WTC11 (cell line): ENCODE data around the gene CD4. TPM values are rescaled to one million over a fixed set of nuclear protein-coding genes. Genes with fewer than 3 reads are reported as not detected.

Experiments used
- ATAC-seq: fragments of 200-7000 bp; cut with Tn5 transposase; 2 replicates; pipeline ENCODE4 v1.10.0; 2021; ENCODE audit warnings: mild to moderate bottlenecking, moderate library complexity
- CTCF ChIA-PET: fragments of 300-600 bp; sonication (Branson Sonifier 250); formaldehyde crosslinking; loops from one replicate; lab custom pipeline; 2021; ENCODE audit warnings: antibody characterized with exemption; lab: Charles Lee
- POLR2A ChIA-PET: fragments of 350-600 bp; sonication (Branson Sonifier 250); formaldehyde crosslinking; loops from one replicate; lab custom pipeline; 2021; ENCODE audit warnings: antibody characterized with exemption; lab: Charles Lee
- DNase-seq: peaks from one replicate; pipeline ENCODE4 v3.0.0; 2021; ENCODE audit warnings: low spot score
- H3K27ac Mint-ChIP-seq: 2 replicates; pipeline ENCODE4 v1.8.0; 2021; ENCODE audit warnings: mixed read lengths
- H3K27me3 Mint-ChIP-seq: 2 replicates; pipeline ENCODE4 v1.8.0; 2021; ENCODE audit warnings: low read depth, mild to moderate bottlenecking, moderate library complexity, mixed read lengths
- H3K36me3 Mint-ChIP-seq: 2 replicates; pipeline ENCODE4 v1.8.0; 2021; ENCODE audit warnings: mixed read lengths
- H3K4me1 Mint-ChIP-seq: 2 replicates; pipeline ENCODE4 v1.8.0; 2022; ENCODE audit warnings: mixed read lengths
- H3K4me3 Mint-ChIP-seq: 2 replicates; pipeline ENCODE4 v1.8.0; 2021; ENCODE audit warnings: mild to moderate bottlenecking, moderate library complexity, mixed read lengths
- H3K9me3 Mint-ChIP-seq: 2 replicates; pipeline ENCODE4 v1.8.0; 2021; ENCODE audit warnings: mixed read lengths
- AR ChIP-seq: fragments of 250-450 bp; sonication (Bioruptor Pico); IDR thresholded peaks from 2 replicates; pipeline ENCODE4 v1.9.0; 2021; ENCODE audit warnings: mild to moderate bottlenecking
- ATF3 ChIP-seq: sonication (generic); formaldehyde crosslinking; conservative IDR thresholded peaks from 2 replicates; pipeline ENCODE4 v1.8.1; 2022; ENCODE audit warnings: mild to moderate bottlenecking, missing genetic modification reagents
- CREB1 ChIP-seq: sonication (generic); formaldehyde crosslinking; IDR thresholded peaks from 2 replicates; pipeline ENCODE4 v1.8.0; 2023; ENCODE audit warnings: mild to moderate bottlenecking, missing genetic modification reagents
- ELF4 ChIP-seq: sonication (generic); formaldehyde crosslinking; IDR thresholded peaks from 2 replicates; pipeline ENCODE4 v1.8.1; 2022; ENCODE audit warnings: low read depth, mild to moderate bottlenecking, moderate library complexity, missing genetic modification reagents
- FOXJ3 ChIP-seq: sonication (generic); formaldehyde crosslinking; IDR thresholded peaks from 2 replicates; pipeline ENCODE4 v1.9.0; 2021; ENCODE audit warnings: missing genetic modification reagents, mild to moderate bottlenecking, borderline replicate concordance
- FOXK1 ChIP-seq: sonication (generic); formaldehyde crosslinking; IDR thresholded peaks from 2 replicates; pipeline ENCODE4 v1.8.0; 2022; ENCODE audit warnings: mild to moderate bottlenecking, moderate library complexity, missing genetic modification reagents
- GRHL2 ChIP-seq: fragments of 250-450 bp; sonication (Bioruptor Pico); IDR thresholded peaks from 2 replicates; pipeline ENCODE4 v1.8.0; 2022; ENCODE audit warnings: mild to moderate bottlenecking, moderate library complexity; ENCODE audit not compliant: insufficient replicate concordance, severe bottlenecking
- JAZF1 ChIP-seq: fragments of 250-450 bp; sonication (Bioruptor Pico); IDR thresholded peaks from 2 replicates; pipeline ENCODE4 v1.9.0; 2021; ENCODE audit warnings: moderate library complexity, mild to moderate bottlenecking, inconsistent platforms
- JUN ChIP-seq: sonication (generic); formaldehyde crosslinking; IDR thresholded peaks from 2 replicates; pipeline ENCODE4 v1.8.0; 2023; ENCODE audit warnings: mild to moderate bottlenecking, missing genetic modification reagents
- NFYB ChIP-seq: sonication (generic); formaldehyde crosslinking; conservative IDR thresholded peaks from 2 replicates; pipeline ENCODE4 v1.8.0; 2022; ENCODE audit warnings: low read depth, missing genetic modification reagents
- NR2C2 ChIP-seq: sonication (generic); formaldehyde crosslinking; IDR thresholded peaks from 2 replicates; pipeline ENCODE4 v1.8.0; 2022; ENCODE audit warnings: mild to moderate bottlenecking, missing genetic modification reagents
- RORB ChIP-seq: fragments of 250-450 bp; sonication (Bioruptor Pico); IDR thresholded peaks from 2 replicates; pipeline ENCODE4 v1.9.0; 2021; ENCODE audit warnings: mild to moderate bottlenecking
- TEAD1 ChIP-seq: sonication (generic); formaldehyde crosslinking; IDR thresholded peaks from 2 replicates; pipeline ENCODE4 v1.8.0; 2022; ENCODE audit warnings: mild to moderate bottlenecking, missing genetic modification reagents
- ZNF317 ChIP-seq: sonication (generic); formaldehyde crosslinking; IDR thresholded peaks from 2 replicates; pipeline ENCODE4 v1.8.1; 2023; ENCODE audit warnings: low read depth, mild to moderate bottlenecking, moderate library complexity, missing genetic modification reagents, borderline replicate concordance
- total RNA-seq: library from RNA; stranded (reverse); gene quantifications from 3 replicates; pipeline ENCODE4 v1.2.3, GENCODE V29; 2021
- TF ChIP-seq, protein P1 (sequence below): sonication (generic); formaldehyde crosslinking; IDR thresholded peaks from 2 replicates; pipeline ENCODE4 v1.8.1; 2022; ENCODE audit warnings: mild to moderate bottlenecking, moderate library complexity, missing genetic modification reagents
- TF ChIP-seq, protein P2 (sequence below): sonication (generic); formaldehyde crosslinking; IDR thresholded peaks from 2 replicates; pipeline ENCODE4 v1.8.1; 2022; ENCODE audit warnings: low read depth, missing genetic modification reagents, borderline replicate concordance
- TF ChIP-seq, protein P3 (sequence below): sonication (generic); formaldehyde crosslinking; IDR thresholded peaks from 2 replicates; pipeline ENCODE4 v1.8.0; 2023; ENCODE audit warnings: missing genetic modification reagents
- TF ChIP-seq, protein P4 (sequence below): sonication (generic); formaldehyde crosslinking; IDR thresholded peaks from 2 replicates; pipeline ENCODE4 v1.8.1; 2023; ENCODE audit warnings: mild to moderate bottlenecking, missing genetic modification reagents, moderate library complexity
- TF ChIP-seq, protein P5 (sequence below): fragments of 200-600 bp; IDR thresholded peaks from 2 replicates; pipeline ENCODE4 v1.8.0; 2022; ENCODE audit warnings: antibody characterized with exemption

Gene CD4
- total RNA-seq, 1 experiment from 2014 or later = 2.5 TPM

DNA sequence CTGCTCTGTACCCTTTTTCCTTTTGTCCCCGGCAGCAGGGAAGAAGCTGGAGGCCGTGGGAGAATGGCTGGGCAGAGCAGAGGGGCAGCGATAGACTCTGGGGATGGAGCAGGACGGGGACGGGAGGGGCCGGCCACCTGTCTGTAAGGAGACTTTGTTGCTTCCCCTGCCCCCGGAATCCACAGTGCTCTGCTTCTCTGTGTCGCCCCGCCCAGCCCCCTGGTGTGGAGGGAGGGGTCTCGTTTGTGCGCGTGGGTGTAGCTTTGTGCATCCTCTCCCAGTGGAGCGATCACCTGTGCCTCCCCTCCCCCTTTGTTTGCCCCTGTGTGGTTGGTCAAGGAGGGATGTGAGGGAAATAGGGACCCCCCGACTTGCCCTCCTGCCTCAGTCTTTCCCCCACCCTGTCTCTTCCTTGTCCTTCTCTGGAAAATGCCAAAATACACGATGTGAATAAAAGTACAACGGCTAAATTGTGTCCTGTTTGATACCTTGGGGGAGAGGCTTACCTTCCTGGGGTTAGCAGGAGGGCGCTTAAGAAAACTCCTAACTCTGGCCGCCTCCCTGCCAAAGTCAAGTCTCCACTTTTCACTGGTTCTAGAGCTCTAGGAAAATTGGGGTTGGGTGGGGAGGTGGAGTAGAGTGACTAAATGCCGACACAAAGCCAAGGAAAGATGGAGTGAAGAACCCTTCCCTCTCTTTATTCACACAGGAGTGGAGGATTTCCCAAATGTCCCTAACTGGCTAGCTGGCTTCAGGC, 77.0 kb downstream of the CD4 start:
- ATAC-seq = no peak; the same call in 1 of the 2 replicates
- CTCF ChIA-PET = interaction anchor here (0.7 to 8.5 kb wide), 6 partner anchors 13 to 182 kb away, joined by 3 to 181 read pairs (median 4); partner anchors contain the start of genes CDCA3 and USP5
- H3K4me3 Mint-ChIP-seq = peak overlapping the region; percentile 89
- H3K4me1 Mint-ChIP-seq = peaks cover 50% of the 10 kb centered on the region
- POLR2A ChIA-PET = interaction anchor here (0.7 to 4.3 kb wide), 7 partner anchors 14 to 177 kb away, joined by 3 to 33 read pairs (median 3); partner anchors contain the start of genes C12orf57, CDCA3, RNU7-1 and USP5
- no peak for TF ChIP-seq TEAD1 (CRISPR knock-in tag)
- no peak for TF ChIP-seq FOXK1 (CRISPR knock-in tag)
- no peak for TF ChIP-seq ATF3 (CRISPR knock-in tag)
- TF ChIP-seq, protein P1, sequence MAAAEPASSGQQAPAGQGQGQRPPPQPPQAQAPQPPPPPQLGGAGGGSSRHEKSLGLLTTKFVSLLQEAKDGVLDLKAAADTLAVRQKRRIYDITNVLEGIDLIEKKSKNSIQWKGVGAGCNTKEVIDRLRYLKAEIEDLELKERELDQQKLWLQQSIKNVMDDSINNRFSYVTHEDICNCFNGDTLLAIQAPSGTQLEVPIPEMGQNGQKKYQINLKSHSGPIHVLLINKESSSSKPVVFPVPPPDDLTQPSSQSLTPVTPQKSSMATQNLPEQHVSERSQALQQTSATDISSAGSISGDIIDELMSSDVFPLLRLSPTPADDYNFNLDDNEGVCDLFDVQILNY = no peak
- TF ChIP-seq AR (CRISPR knock-in tag) = no peak
- TF ChIP-seq, protein P2, sequence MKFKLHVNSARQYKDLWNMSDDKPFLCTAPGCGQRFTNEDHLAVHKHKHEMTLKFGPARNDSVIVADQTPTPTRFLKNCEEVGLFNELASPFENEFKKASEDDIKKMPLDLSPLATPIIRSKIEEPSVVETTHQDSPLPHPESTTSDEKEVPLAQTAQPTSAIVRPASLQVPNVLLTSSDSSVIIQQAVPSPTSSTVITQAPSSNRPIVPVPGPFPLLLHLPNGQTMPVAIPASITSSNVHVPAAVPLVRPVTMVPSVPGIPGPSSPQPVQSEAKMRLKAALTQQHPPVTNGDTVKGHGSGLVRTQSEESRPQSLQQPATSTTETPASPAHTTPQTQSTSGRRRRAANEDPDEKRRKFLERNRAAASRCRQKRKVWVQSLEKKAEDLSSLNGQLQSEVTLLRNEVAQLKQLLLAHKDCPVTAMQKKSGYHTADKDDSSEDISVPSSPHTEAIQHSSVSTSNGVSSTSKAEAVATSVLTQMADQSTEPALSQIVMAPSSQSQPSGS = no peak
- TF ChIP-seq, protein P3, sequence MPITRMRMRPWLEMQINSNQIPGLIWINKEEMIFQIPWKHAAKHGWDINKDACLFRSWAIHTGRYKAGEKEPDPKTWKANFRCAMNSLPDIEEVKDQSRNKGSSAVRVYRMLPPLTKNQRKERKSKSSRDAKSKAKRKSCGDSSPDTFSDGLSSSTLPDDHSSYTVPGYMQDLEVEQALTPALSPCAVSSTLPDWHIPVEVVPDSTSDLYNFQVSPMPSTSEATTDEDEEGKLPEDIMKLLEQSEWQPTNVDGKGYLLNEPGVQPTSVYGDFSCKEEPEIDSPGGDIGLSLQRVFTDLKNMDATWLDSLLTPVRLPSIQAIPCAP (CRISPR knock-in tag) = no peak
- TF ChIP-seq, protein P4, sequence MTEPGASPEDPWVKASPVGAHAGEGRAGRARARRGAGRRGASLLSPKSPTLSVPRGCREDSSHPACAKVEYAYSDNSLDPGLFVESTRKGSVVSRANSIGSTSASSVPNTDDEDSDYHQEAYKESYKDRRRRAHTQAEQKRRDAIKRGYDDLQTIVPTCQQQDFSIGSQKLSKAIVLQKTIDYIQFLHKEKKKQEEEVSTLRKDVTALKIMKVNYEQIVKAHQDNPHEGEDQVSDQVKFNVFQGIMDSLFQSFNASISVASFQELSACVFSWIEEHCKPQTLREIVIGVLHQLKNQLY (CRISPR knock-in tag) = no peak
- TF ChIP-seq ELF4 = no peak
- no peak for TF ChIP-seq GRHL2 (CRISPR knock-in tag)
- no peak for TF ChIP-seq RORB (CRISPR knock-in tag)
- no peak for TF ChIP-seq CREB1
- no peak for TF ChIP-seq NFYB
- no peak for TF ChIP-seq FOXJ3 (CRISPR knock-in tag)
- TF ChIP-seq NR2C2 (CRISPR knock-in tag) = no peak
- no peak for TF ChIP-seq ZNF317
- no peak for TF ChIP-seq JAZF1 (CRISPR knock-in tag)
- no peak for TF ChIP-seq JUN (CRISPR knock-in tag)
- TF ChIP-seq, protein P5, sequence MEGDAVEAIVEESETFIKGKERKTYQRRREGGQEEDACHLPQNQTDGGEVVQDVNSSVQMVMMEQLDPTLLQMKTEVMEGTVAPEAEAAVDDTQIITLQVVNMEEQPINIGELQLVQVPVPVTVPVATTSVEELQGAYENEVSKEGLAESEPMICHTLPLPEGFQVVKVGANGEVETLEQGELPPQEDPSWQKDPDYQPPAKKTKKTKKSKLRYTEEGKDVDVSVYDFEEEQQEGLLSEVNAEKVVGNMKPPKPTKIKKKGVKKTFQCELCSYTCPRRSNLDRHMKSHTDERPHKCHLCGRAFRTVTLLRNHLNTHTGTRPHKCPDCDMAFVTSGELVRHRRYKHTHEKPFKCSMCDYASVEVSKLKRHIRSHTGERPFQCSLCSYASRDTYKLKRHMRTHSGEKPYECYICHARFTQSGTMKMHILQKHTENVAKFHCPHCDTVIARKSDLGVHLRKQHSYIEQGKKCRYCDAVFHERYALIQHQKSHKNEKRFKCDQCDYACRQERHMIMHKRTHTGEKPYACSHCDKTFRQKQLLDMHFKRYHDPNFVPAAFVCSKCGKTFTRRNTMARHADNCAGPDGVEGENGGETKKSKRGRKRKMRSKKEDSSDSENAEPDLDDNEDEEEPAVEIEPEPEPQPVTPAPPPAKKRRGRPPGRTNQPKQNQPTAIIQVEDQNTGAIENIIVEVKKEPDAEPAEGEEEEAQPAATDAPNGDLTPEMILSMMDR = no peak
- H3K27ac Mint-ChIP-seq = peak overlapping the region; percentile 68
- H3K36me3 Mint-ChIP-seq = peaks cover 64% of the 10 kb centered on the region
- no peaks in the 10 kb centered on the region for H3K9me3 Mint-ChIP-seq
- no peaks in the 10 kb centered on the region for H3K27me3 Mint-ChIP-seq
- peak; percentile 56 for DNase-seq
